Left lung (tissue), 8 donors: ENCODE results near the gene CYP19A1. TPM values are rescaled to one million over a fixed set of nuclear protein-coding genes. Genes with fewer than 3 reads are reported as not detected.

Experiments
- microRNA-seq, 2 donors: library from miRNA; unstranded; fragments of <30 nt; microRNA quantifications; one replicate each; pipeline ENCODE4, GENCODE V29; 2019
- polyA plus RNA-seq, 6 donors: library from polyadenylated mRNA; unstranded; fragments of 120-200 nt; gene quantifications; one replicate each; pipeline ENCODE4 v1.2.1, GENCODE V29; 2013; ENCODE audit not compliant: insufficient read length in 6 of 6
- total RNA-seq, 2 donors: library from RNA; stranded (reverse); fragmentation: NEBNext Ultra II Directional; extraction: Animal tissue kit (Norgen Biotek cat#: 25700); gene quantifications; one replicate each; pipeline ENCODE4 v1.2.1, GENCODE V29; 2021
- donor health status: DM: no; HTN: yes; CAD: no.
- donor health status: DM: no; HTN: no; CAD: no.

Gene CYP19A1
- total and polyA plus RNA-seq, 8 donors: 0.13 to 7.1 (median 0.47) TPM; not detected in 2

Small RNA genes within 50 kb of the gene (microRNA-seq; reads per million reads assigned to microRNA genes)
- gene MIR4713 (0 reads per million in 2 donors), gene MIR7973-1 (0 reads per million in 2 donors), gene MIR7973-2 (0 reads per million in 2 donors)

Other genes with a start within 250 kb of the CYP19A1 start
- 10 to 100 TPM in 1 of 2 donors, 1 to 10 TPM in 1; 3.7 to 25.0 TPM for gene TNFAIP8L3, start 243.7 kb downstream of the CYP19A1 start, total RNA-seq
- 1 to 10 TPM; 3.0 to 5.6 (median 4.4) TPM for gene TNFAIP8L3, start 243.7 kb downstream of the CYP19A1 start, polyA plus RNA-seq
- gene GLDN, start 3.1 kb upstream of the CYP19A1 start, total RNA-seq: 10 to 100 TPM; 20.5 to 58.6 TPM
- gene GLDN, start 3.1 kb upstream of the CYP19A1 start, polyA plus RNA-seq: under 1 TPM; 0.12 to 0.31 (median 0.23) TPM